Sciatic nerve (tissue), 2 donors: ENCODE data around the gene SCGB3A1. TPM values are rescaled to one million over a fixed set of nuclear protein-coding genes. Genes with fewer than 3 reads are reported as not detected.

Source experiments
- ATAC-seq: fragments of 200-7000 bp; cut with Tn5 transposase; one replicate; pipeline ENCODE4 v1.9.1; 2020; ENCODE audit warnings: mild to moderate bottlenecking, moderate library complexity
- DNase-seq: peaks from one replicate; pipeline ENCODE4 v3.0.0-alpha.2; 2020; ENCODE audit warnings: low spot score
- intact Hi-C: fragments of 100-400 bp; cut with DNase I; formaldehyde crosslinking; loops from one replicate; pipeline ENCODE4 v1.14.2; 2022
- total RNA-seq: library from RNA; stranded (reverse); fragmentation: NEBNext Ultra II Directional; extraction: Animal tissue kit (Norgen Biotek cat#: 25700); gene quantifications from one replicate; pipeline ENCODE4 v1.2.1, GENCODE V29; 2021
- donor health status: DM: no; HTN: no; CAD: no.
- donor health status: DM: no; HTN: no; CAD: no.

SCGB3A1 gene
- total RNA-seq, 1 donor from 2014 or later: not detected

- intact Hi-C loops: no loop called here
- ATAC-seq: no peak
Observed at GRCh38 chr5:180545248-180545647, 46.1 kb downstream of the SCGB3A1 start.

GRCh38 chr5:180541710-180542109 is 49.6 kb downstream of the SCGB3A1 start:
- no peak for DNase-seq
- intact Hi-C loops: no loop called here
- no peak for ATAC-seq

More at GRCh38 chr5:180545248-180545647, 46.1 kb downstream of the SCGB3A1 start:
- no peak for DNase-seq

Other genes starting within 250 kb of the SCGB3A1 start
- 39.8 TPM for gene GFPT2, start 238.2 kb downstream of the SCGB3A1 start, total RNA-seq
- gene CNOT6, start 97.1 kb downstream of the SCGB3A1 start, total RNA-seq: 31.9 TPM
- 11.7 TPM for gene FLT4, start 58.1 kb upstream of the SCGB3A1 start, total RNA-seq
- not detected for gene OR2Y1, start 148.6 kb upstream of the SCGB3A1 start, total RNA-seq
- 131 TPM for gene MGAT1, start 211.3 kb upstream of the SCGB3A1 start, total RNA-seq